Renal cortex interstitium (tissue), 11 donors: ENCODE measurements around the gene HIBCH. TPM values are rescaled to one million over a fixed set of nuclear protein-coding genes. Genes with fewer than 3 reads are reported as not detected.
"Not testable (repeated sequence)": the region's sequence is repeated elsewhere in the genome, so short reads cannot be mapped to it uniquely, and the experiment has no call there.

Source experiments
- DNase-seq, 11 donors: peaks; one replicate each; pipeline ENCODE4 v3.0.0-alpha.2; 2013; ENCODE audit warnings: low read depth in 9 of 11, low spot score in 4 of 11; ENCODE audit errors: extremely low read depth in 1 of 11
- polyA plus RNA-seq, 3 donors: library from polyadenylated mRNA; unstranded; fragments of 120-200 nt; gene quantifications; one replicate each; pipeline ENCODE4 v1.2.1, GENCODE V29; 2013; ENCODE audit not compliant: insufficient read length in 3 of 3

HIBCH gene
- polyA plus RNA-seq, 3 donors = 69.9 to 89.2 (median 83.2) TPM

- no peak for DNase-seq
Measured at GRCh38 chr2:190325588-190325987, 6.0 kb upstream of the HIBCH start.

GRCh38 chr2:190323406-190323805 is 3.8 kb upstream of the HIBCH start:
- no peak for DNase-seq

GRCh38 chr2:190320696-190321095 is 1.1 kb upstream of the HIBCH start:
- DNase-seq = no peak

- DNase-seq = peak in 4 of 11 donors; percentile 15 to 45 (median 27)
Measured at GRCh38 chr2:190318931-190319554, 583 bp downstream of the HIBCH start.

- no peak for DNase-seq
Measured at GRCh38 chr2:190318514-190318913, 1.1 kb downstream of the HIBCH start.

GRCh38 chr2:190315273-190315672 is 4.4 kb downstream of the HIBCH start:
- DNase-seq = no peak

GRCh38 chr2:190313880-190314279 is 5.7 kb downstream of the HIBCH start:
- DNase-seq = no peak

- DNase-seq = not testable (repeated sequence)
Measured at GRCh38 chr2:190312635-190313025, 7.0 kb downstream of the HIBCH start.

- no peak for DNase-seq
Measured at GRCh38 chr2:190311893-190312634, 7.6 kb downstream of the HIBCH start.

- no peak for DNase-seq
Measured at GRCh38 chr2:190308031-190308430, 11.6 kb downstream of the HIBCH start.

GRCh38 chr2:190304404-190304803 is 15.2 kb downstream of the HIBCH start:
- DNase-seq = no peak

GRCh38 chr2:190303647-190304046 is 16.0 kb downstream of the HIBCH start:
- DNase-seq = no peak

- DNase-seq = no peak
Measured at GRCh38 chr2:190302052-190302451, 17.6 kb downstream of the HIBCH start.

- no peak for DNase-seq
Measured at GRCh38 chr2:190301032-190301431, 18.6 kb downstream of the HIBCH start.

- DNase-seq = not testable (repeated sequence)
Measured at GRCh38 chr2:190297880-190298279, 21.7 kb downstream of the HIBCH start.

- DNase-seq = no peak
Measured at GRCh38 chr2:190283783-190284182, 35.8 kb downstream of the HIBCH start.

GRCh38 chr2:190280565-190281350 is 38.9 kb downstream of the HIBCH start:
- no peak for DNase-seq

GRCh38 chr2:190279256-190280134 is 40.1 kb downstream of the HIBCH start:
- not testable (repeated sequence) for DNase-seq
